NT2/D1 (cell line): ENCODE measurements around the gene ENAM.
"Not testable (repeated sequence)": the region's sequence is repeated elsewhere in the genome, so short reads cannot be mapped to it uniquely, and the experiment has no call there.

Experiments used
- DNase-seq: peaks from one replicate; pipeline ENCODE4 v3.0.0-alpha.2; 2011; ENCODE audit warnings: low read depth, low spot score
- H3K27me3 ChIP-seq: 2 replicates; pipeline ENCODE4 v1.6.0; 2011; ENCODE audit warnings: mild to moderate bottlenecking; ENCODE audit not compliant: insufficient read length, insufficient read depth
- H3K36me3 ChIP-seq: 2 replicates; pipeline ENCODE4 v1.6.1; 2011; ENCODE audit warnings: mild to moderate bottlenecking, low read length, mixed read lengths; ENCODE audit not compliant: insufficient read depth, insufficient read length
- H3K4me1 ChIP-seq: 2 replicates; pipeline ENCODE4 v1.5.1; 2011; ENCODE audit not compliant: insufficient read depth, insufficient read length
- H3K4me3 ChIP-seq: 2 replicates; pipeline ENCODE4 v1.5.1; 2011; ENCODE audit warnings: low read depth; ENCODE audit not compliant: insufficient read length
- H3K9ac ChIP-seq: 2 replicates; pipeline ENCODE4 v1.6.0; 2011; ENCODE audit warnings: low read depth; ENCODE audit not compliant: insufficient read length
- H3K9me3 ChIP-seq: 2 replicates; pipeline ENCODE4 v1.5.1; 2011; ENCODE audit warnings: mild to moderate bottlenecking, low read length; ENCODE audit not compliant: insufficient read depth
- SUZ12 ChIP-seq: IDR thresholded peaks from 2 replicates; pipeline ENCODE4 v1.6.1; 2011; ENCODE audit not compliant: insufficient read length, insufficient read depth; ENCODE audit errors: extremely low read depth
- YY1 ChIP-seq: IDR thresholded peaks from 2 replicates; pipeline ENCODE4 v1.6.1; 2011; ENCODE audit not compliant: insufficient read length, insufficient read depth
- ZNF274 ChIP-seq: IDR thresholded peaks from 2 replicates; pipeline ENCODE4 v1.6.1; 2011; ENCODE audit warnings: mild to moderate bottlenecking, low read depth, low read length

The ENAM gene

GRCh38 chr4:70651864-70652506, 23.4 kb downstream of the ENAM start:
- no peak for DNase-seq
- Histone ChIP-seq H3K36me3 (no peaks in the 10 kb centered on the region), H3K4me1 (no peaks in the 10 kb centered on the region), H3K27me3 (no peaks in the 10 kb centered on the region), H3K4me3 (no peak overlapping the region), H3K9me3 (no peaks in the 10 kb centered on the region), H3K9ac (no peak overlapping the region)
- no peak for TF ChIP-seq ZNF274
- no peak for TF ChIP-seq SUZ12
- TF ChIP-seq YY1 = no peak

- Histone ChIP-seq H3K4me3 (no peak overlapping the region), H3K27me3 (no peaks in the 10 kb centered on the region), H3K36me3 (no peaks in the 10 kb centered on the region), H3K4me1 (no peaks in the 10 kb centered on the region), H3K9ac (no peak overlapping the region), H3K9me3 (no peaks in the 10 kb centered on the region)
- TF ChIP-seq YY1 = no peak
- TF ChIP-seq ZNF274 = no peak
- no peak for TF ChIP-seq SUZ12
- no peak for DNase-seq
These were observed 26.1 kb downstream of the ENAM start for GRCh38 chr4:70654605-70655011.

- Histone ChIP-seq H3K9me3 (no peaks in the 10 kb centered on the region), H3K36me3 (no peaks in the 10 kb centered on the region), H3K4me1 (no peaks in the 10 kb centered on the region), H3K9ac (no peak overlapping the region), H3K27me3 (no peaks in the 10 kb centered on the region), H3K4me3 (no peak overlapping the region)
- TF ChIP-seq SUZ12 (no peak), ZNF274 (no peak), YY1 (no peak)
- no peak for DNase-seq
These were observed 28.8 kb downstream of the ENAM start for GRCh38 chr4:70657326-70657725.

GRCh38 chr4:70658418-70658817, 29.9 kb downstream of the ENAM start:
- Histone ChIP-seq H3K36me3 (no peaks in the 10 kb centered on the region), H3K27me3 (no peaks in the 10 kb centered on the region), H3K4me1 (no peaks in the 10 kb centered on the region), H3K9ac (no peak overlapping the region), H3K4me3 (no peak overlapping the region), H3K9me3 (no peaks in the 10 kb centered on the region)
- DNase-seq = no peak
- no peak for TF ChIP-seq ZNF274
- TF ChIP-seq YY1 = no peak
- TF ChIP-seq SUZ12 = no peak

- TF ChIP-seq ZNF274 (no peak), SUZ12 (no peak), YY1 (no peak)
- Histone ChIP-seq H3K4me3 (no peak overlapping the region), H3K36me3 (no peaks in the 10 kb centered on the region), H3K9me3 (no peaks in the 10 kb centered on the region), H3K4me1 (no peaks in the 10 kb centered on the region), H3K9ac (no peak overlapping the region), H3K27me3 (no peaks in the 10 kb centered on the region)
- DNase-seq = no peak
These were observed 31.6 kb downstream of the ENAM start for GRCh38 chr4:70660106-70660505.

- not testable (repeated sequence) for H3K27me3 ChIP-seq, H3K9ac ChIP-seq, H3K36me3 ChIP-seq, H3K4me3 ChIP-seq, H3K9me3 ChIP-seq, H3K4me1 ChIP-seq, DNase-seq
These were observed 32.9 kb downstream of the ENAM start for GRCh38 chr4:70661309-70661922.

GRCh38 chr4:70666369-70666768, 37.8 kb downstream of the ENAM start, which contains the start of gene JCHAIN:
JCHAIN (minus strand) TSS chr4:70666508; CDS start chr4:70666490, 18 bp downstream.
- H3K4me1 ChIP-seq = no peaks in the 10 kb centered on the region
- no peak within 1 kb of the TSS for H3K9ac ChIP-seq
- no peaks in the 10 kb centered on the region for H3K36me3 ChIP-seq
- no peaks in the 10 kb centered on the region for H3K27me3 ChIP-seq
- no peaks in the 10 kb centered on the region for H3K9me3 ChIP-seq
- no peak for DNase-seq
- no peak within 1 kb of the TSS for H3K4me3 ChIP-seq
- TF ChIP-seq YY1 (no peak), ZNF274 (no peak), SUZ12 (no peak)
